GM12878 (cell line): Measurements from ENCODE around the gene KIF17.

Source experiments
- BCL11A ChIP-seq: IDR thresholded peaks from 2 replicates; pipeline ENCODE4 v1.6.1; 2011; ENCODE audit warnings: low read depth, low read length
- MYC ChIP-seq: IDR thresholded peaks from 2 replicates; pipeline ENCODE4 v1.6.1; 2011; ENCODE audit warnings: mild to moderate bottlenecking, low read length, moderate library complexity, inconsistent platforms; ENCODE audit not compliant: insufficient read depth, insufficient replicate concordance, insufficient read length, severe bottlenecking
- REST ChIP-seq: IDR thresholded peaks from 2 replicates; pipeline ENCODE4 v1.6.1; 2012; ENCODE audit warnings: mild to moderate bottlenecking, low read depth, low read length
- SPI1 ChIP-seq: IDR thresholded peaks from 2 replicates; pipeline ENCODE4 v1.6.1; 2011; ENCODE audit warnings: low read depth, mild to moderate bottlenecking, low read length, moderate library complexity, borderline replicate concordance; ENCODE audit not compliant: insufficient read depth
- TF ChIP-seq, protein P1 (sequence below), 3 experiments: IDR thresholded peaks in 2 of 3; conservative IDR thresholded peaks in 1 of 3; 2 replicates each; pipeline ENCODE4 v1.5.1; 2011; ENCODE audit warnings: low read depth in 3 of 3, low read length in 3 of 3, mild to moderate bottlenecking in 3 of 3, control low read depth in 2 of 3, moderate library complexity in 2 of 3, inconsistent platforms in 1 of 3, mixed read lengths in 1 of 3; ENCODE audit not compliant: control insufficient read depth in 2 of 3, insufficient read depth in 1 of 3; ENCODE audit errors: extremely low read depth in 1 of 3
- TF ChIP-seq, protein P2 (sequence below): IDR thresholded peaks from 2 replicates; pipeline ENCODE4 v1.6.1; 2011; ENCODE audit warnings: low read depth, low read length, improper control_type of control experiment, borderline replicate concordance
- TF ChIP-seq, protein P3 (sequence below): IDR thresholded peaks from 2 replicates; pipeline ENCODE4 v1.6.1; 2012; ENCODE audit warnings: low read depth, low read length, improper control_type of control experiment

DNA sequence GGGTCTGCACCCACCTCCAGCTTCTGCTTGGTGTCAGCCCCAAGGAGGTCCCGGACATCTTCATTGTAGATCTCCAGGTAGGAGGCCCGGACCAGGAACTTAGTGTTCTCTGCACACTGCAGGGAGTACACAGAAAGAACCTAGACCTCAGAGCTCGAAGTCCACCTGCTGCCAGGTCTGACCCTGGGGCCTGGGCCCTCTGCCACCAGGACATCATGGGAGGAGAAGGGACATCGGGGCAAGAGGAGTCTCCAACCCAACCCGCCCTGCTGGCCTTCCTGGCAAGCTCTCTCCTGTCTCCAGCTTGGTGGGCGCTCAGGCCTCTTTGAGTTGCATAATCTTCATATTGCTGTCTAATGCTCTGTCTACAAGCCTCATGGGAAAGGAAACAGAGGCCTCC, 4.4 kb downstream of the KIF17 start:
- TF ChIP-seq MYC (no peak), SPI1 (no peak), REST (no peak), BCL11A (no peak)
- TF ChIP-seq, protein P1, sequence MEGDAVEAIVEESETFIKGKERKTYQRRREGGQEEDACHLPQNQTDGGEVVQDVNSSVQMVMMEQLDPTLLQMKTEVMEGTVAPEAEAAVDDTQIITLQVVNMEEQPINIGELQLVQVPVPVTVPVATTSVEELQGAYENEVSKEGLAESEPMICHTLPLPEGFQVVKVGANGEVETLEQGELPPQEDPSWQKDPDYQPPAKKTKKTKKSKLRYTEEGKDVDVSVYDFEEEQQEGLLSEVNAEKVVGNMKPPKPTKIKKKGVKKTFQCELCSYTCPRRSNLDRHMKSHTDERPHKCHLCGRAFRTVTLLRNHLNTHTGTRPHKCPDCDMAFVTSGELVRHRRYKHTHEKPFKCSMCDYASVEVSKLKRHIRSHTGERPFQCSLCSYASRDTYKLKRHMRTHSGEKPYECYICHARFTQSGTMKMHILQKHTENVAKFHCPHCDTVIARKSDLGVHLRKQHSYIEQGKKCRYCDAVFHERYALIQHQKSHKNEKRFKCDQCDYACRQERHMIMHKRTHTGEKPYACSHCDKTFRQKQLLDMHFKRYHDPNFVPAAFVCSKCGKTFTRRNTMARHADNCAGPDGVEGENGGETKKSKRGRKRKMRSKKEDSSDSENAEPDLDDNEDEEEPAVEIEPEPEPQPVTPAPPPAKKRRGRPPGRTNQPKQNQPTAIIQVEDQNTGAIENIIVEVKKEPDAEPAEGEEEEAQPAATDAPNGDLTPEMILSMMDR (IDR thresholded peaks at IDR 0.05 in 2 of 3, conservative IDR thresholded peaks at IDR 0.05 in 1 of 3; ENCODE audit: control insufficient read depth in 2 of 3, extremely low read depth in 1 of 3, insufficient read depth in 1 of 3, low read depth in 3 of 3, low read length in 3 of 3), result no peak
- TF ChIP-seq, protein P2, sequence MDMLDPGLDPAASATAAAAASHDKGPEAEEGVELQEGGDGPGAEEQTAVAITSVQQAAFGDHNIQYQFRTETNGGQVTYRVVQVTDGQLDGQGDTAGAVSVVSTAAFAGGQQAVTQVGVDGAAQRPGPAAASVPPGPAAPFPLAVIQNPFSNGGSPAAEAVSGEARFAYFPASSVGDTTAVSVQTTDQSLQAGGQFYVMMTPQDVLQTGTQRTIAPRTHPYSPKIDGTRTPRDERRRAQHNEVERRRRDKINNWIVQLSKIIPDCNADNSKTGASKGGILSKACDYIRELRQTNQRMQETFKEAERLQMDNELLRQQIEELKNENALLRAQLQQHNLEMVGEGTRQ, result no peak
- TF ChIP-seq, protein P3, sequence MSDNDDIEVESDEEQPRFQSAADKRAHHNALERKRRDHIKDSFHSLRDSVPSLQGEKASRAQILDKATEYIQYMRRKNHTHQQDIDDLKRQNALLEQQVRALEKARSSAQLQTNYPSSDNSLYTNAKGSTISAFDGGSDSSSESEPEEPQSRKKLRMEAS, result no peak
